MM.1S (cell line): ENCODE measurements around the gene EFHC2.

Source experiments
- DNase-seq: peaks from one replicate; pipeline ENCODE4 v3.0.0-alpha.2; 2015
- H2AFZ ChIP-seq: fragments of 300-600 bp; sonication (generic); 2 replicates; pipeline ENCODE4 v1.6.0; 2016; ENCODE audit warnings: antibody characterized with exemption, low read length
- H3F3A ChIP-seq: fragments of 300-600 bp; sonication (generic); 2 replicates; pipeline ENCODE4 v1.6.1; 2016; ENCODE audit warnings: mild to moderate bottlenecking, antibody characterized with exemption, low read length, moderate library complexity, mixed read lengths; ENCODE audit not compliant: insufficient read depth
- H3K27ac ChIP-seq: fragments of 300-600 bp; sonication (generic); 2 replicates; pipeline ENCODE4 v1.5.1; 2016; ENCODE audit warnings: mild to moderate bottlenecking, low read length
- H3K27me3 ChIP-seq: fragments of 300-600 bp; sonication (generic); replicated peaks from 2 replicates; pipeline ENCODE4 v1.6.0; 2016; ENCODE audit warnings: low read length; ENCODE audit not compliant: insufficient read depth
- H3K36me3 ChIP-seq: fragments of 300-600 bp; sonication (generic); replicated peaks from 2 replicates; pipeline ENCODE4 v1.6.1; 2016; ENCODE audit warnings: mild to moderate bottlenecking, low read length, mixed read lengths; ENCODE audit not compliant: insufficient read depth
- H3K4me1 ChIP-seq: fragments of 300-600 bp; sonication (generic); 2 replicates; pipeline ENCODE4 v1.6.1; 2016; ENCODE audit warnings: low read length, mixed read lengths
- H3K4me2 ChIP-seq: fragments of 300-600 bp; sonication (generic); 2 replicates; pipeline ENCODE4 v1.6.0; 2016; ENCODE audit warnings: low read depth, low read length
- H3K4me3 ChIP-seq: fragments of 300-600 bp; sonication (generic); 2 replicates; pipeline ENCODE4 v1.5.1; 2016; ENCODE audit warnings: low read length, mixed read lengths
- H3K79me2 ChIP-seq: fragments of 300-600 bp; sonication (generic); 2 replicates; pipeline ENCODE4 v1.6.1; 2016; ENCODE audit warnings: mixed run types, low read length, mixed read lengths
- H3K9ac ChIP-seq: fragments of 300-600 bp; sonication (generic); 2 replicates; pipeline ENCODE4 v1.6.1; 2016; ENCODE audit warnings: low read length, mixed read lengths
- H3K9me2 ChIP-seq: fragments of 300-600 bp; sonication (generic); replicated peaks from 2 replicates; pipeline ENCODE4 v1.6.1; 2016; ENCODE audit warnings: mild to moderate bottlenecking, low read length, mixed read lengths; ENCODE audit not compliant: insufficient read depth
- H3K9me3 ChIP-seq: fragments of 300-600 bp; sonication (generic); replicated peaks from 2 replicates; pipeline ENCODE4 v1.6.1; 2016; ENCODE audit warnings: mild to moderate bottlenecking, low read length, mixed read lengths; ENCODE audit not compliant: insufficient read depth
- H4K20me1 ChIP-seq: fragments of 300-600 bp; sonication (generic); 2 replicates; pipeline ENCODE4 v1.6.1; 2016; ENCODE audit warnings: mild to moderate bottlenecking, low read length, moderate library complexity, mixed read lengths; ENCODE audit not compliant: insufficient read depth
- EZH2 ChIP-seq: fragments of 300-600 bp; sonication (generic); optimal IDR thresholded peaks from 2 replicates; pipeline ENCODE3; 2017; ENCODE audit warnings: low read depth, mild to moderate bottlenecking, antibody characterized with exemption, low read length, mixed read lengths
- EZH2phosphoT487 ChIP-seq: fragments of 300-600 bp; sonication (generic); IDR thresholded peaks from 2 replicates; pipeline ENCODE4 v1.6.1; 2018; ENCODE audit warnings: antibody characterized with exemption, low read length
- TF ChIP-seq, protein P1 (sequence below): fragments of 300-600 bp; sonication (generic); IDR thresholded peaks from 2 replicates; pipeline ENCODE4 v1.5.1; 2016; ENCODE audit warnings: antibody characterized with exemption, low read length, mixed read lengths

The EFHC2 gene

DNA sequence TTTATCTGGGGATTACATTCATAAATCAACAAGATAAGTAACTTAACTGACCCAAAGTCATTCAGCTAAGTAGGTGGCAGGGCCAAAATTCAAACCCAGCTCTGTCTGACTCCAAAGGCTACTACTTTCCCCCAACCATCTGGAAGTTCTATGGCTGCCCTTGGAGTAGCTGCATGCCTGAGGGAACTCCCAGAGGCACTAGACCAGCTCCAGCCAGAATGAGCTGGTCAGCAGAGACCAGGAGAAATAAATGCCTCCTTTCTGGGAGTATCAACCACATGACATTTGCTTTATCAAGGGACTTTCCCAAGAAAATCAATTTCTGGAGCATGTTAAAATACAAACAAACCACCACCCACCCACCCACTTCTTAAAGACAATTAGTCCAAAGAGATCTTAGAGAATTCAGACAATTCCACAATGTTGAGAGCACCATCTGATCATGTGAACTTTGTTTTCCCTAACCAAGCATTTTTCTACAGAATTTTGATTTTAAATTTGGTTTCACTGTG lies 180.5 kb downstream of the EFHC2 start:
- H3K9me2 ChIP-seq: no peaks in the 10 kb centered on the region
- H3K79me2 ChIP-seq: no peaks in the 10 kb centered on the region
- H3F3A ChIP-seq: no peaks in the 10 kb centered on the region
- H2AFZ ChIP-seq: no peak overlapping the region
- no peak for TF ChIP-seq EZH2phosphoT487
- TF ChIP-seq EZH2: no peak
- TF ChIP-seq, protein P1, sequence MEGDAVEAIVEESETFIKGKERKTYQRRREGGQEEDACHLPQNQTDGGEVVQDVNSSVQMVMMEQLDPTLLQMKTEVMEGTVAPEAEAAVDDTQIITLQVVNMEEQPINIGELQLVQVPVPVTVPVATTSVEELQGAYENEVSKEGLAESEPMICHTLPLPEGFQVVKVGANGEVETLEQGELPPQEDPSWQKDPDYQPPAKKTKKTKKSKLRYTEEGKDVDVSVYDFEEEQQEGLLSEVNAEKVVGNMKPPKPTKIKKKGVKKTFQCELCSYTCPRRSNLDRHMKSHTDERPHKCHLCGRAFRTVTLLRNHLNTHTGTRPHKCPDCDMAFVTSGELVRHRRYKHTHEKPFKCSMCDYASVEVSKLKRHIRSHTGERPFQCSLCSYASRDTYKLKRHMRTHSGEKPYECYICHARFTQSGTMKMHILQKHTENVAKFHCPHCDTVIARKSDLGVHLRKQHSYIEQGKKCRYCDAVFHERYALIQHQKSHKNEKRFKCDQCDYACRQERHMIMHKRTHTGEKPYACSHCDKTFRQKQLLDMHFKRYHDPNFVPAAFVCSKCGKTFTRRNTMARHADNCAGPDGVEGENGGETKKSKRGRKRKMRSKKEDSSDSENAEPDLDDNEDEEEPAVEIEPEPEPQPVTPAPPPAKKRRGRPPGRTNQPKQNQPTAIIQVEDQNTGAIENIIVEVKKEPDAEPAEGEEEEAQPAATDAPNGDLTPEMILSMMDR: no peak
- no peak overlapping the region for H3K9ac ChIP-seq
- H3K27me3 ChIP-seq: no peaks in the 10 kb centered on the region
- no peak for DNase-seq
- no peaks in the 10 kb centered on the region for H4K20me1 ChIP-seq
- H3K4me3 ChIP-seq: no peak overlapping the region
- no peaks in the 10 kb centered on the region for H3K9me3 ChIP-seq
- H3K4me1 ChIP-seq: no peaks in the 10 kb centered on the region
- no peak overlapping the region for H3K4me2 ChIP-seq
- H3K36me3 ChIP-seq: no peaks in the 10 kb centered on the region
- H3K27ac ChIP-seq: no peak overlapping the region

DNA sequence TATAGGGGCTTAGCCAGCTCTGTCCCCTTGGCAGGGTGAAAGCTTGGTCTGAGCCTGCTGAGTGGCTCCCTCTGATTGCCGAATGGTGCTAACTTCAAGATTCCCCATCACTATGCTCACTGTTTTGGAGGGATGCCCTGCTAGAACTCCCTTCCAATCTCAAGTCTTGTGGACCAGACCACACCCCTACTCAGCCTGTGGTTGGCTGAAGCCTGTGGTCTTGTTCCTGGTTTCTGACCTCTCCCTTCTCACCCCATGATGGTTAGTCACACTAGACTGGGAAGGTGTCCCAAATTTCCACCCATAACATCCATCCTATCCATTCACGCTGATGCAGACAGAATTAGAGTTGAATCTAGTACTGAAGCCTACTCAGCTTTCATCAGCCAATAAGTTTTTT lies 185.6 kb downstream of the EFHC2 start:
- H3K4me3 ChIP-seq: no peak overlapping the region
- TF ChIP-seq EZH2phosphoT487: no peak
- no peak for TF ChIP-seq EZH2
- TF ChIP-seq, protein P1: no peak
- H3K9ac ChIP-seq: no peak overlapping the region

GRCh38 chrX:44157283-44157682 lies 186.2 kb downstream of the EFHC2 start:
- TF ChIP-seq, protein P1: no peak
- TF ChIP-seq EZH2 (no peak), EZH2phosphoT487 (no peak)
- Histone ChIP-seq H3K4me3 (no peak overlapping the region), H4K20me1 (no peaks in the 10 kb centered on the region), H3K27me3 (no peaks in the 10 kb centered on the region), H3K9me2 (no peaks in the 10 kb centered on the region), H3K9me3 (no peaks in the 10 kb centered on the region), H3K4me2 (no peak overlapping the region), H3K36me3 (no peaks in the 10 kb centered on the region), H3K27ac (no peak overlapping the region), H3K4me1 (no peaks in the 10 kb centered on the region), H3K9ac (no peak overlapping the region), H2AFZ (no peak overlapping the region), H3F3A (no peaks in the 10 kb centered on the region), H3K79me2 (no peaks in the 10 kb centered on the region)
- DNase-seq: no peak

More for the DNA sequence above, 185.6 kb downstream of the EFHC2 start:
- H3K4me2 ChIP-seq: no peak overlapping the region
- no peaks in the 10 kb centered on the region for H3K9me2 ChIP-seq
- no peaks in the 10 kb centered on the region for H3K27me3 ChIP-seq
- DNase-seq: no peak
- no peaks in the 10 kb centered on the region for H3F3A ChIP-seq
- H3K79me2 ChIP-seq: no peaks in the 10 kb centered on the region
- H2AFZ ChIP-seq: no peak overlapping the region
- H3K9me3 ChIP-seq: no peaks in the 10 kb centered on the region
- H4K20me1 ChIP-seq: no peaks in the 10 kb centered on the region
- no peaks in the 10 kb centered on the region for H3K4me1 ChIP-seq
- H3K27ac ChIP-seq: no peak overlapping the region
- no peaks in the 10 kb centered on the region for H3K36me3 ChIP-seq
